ENCODE data around the gene PDIA2.

PDIA2 gene

DNA sequence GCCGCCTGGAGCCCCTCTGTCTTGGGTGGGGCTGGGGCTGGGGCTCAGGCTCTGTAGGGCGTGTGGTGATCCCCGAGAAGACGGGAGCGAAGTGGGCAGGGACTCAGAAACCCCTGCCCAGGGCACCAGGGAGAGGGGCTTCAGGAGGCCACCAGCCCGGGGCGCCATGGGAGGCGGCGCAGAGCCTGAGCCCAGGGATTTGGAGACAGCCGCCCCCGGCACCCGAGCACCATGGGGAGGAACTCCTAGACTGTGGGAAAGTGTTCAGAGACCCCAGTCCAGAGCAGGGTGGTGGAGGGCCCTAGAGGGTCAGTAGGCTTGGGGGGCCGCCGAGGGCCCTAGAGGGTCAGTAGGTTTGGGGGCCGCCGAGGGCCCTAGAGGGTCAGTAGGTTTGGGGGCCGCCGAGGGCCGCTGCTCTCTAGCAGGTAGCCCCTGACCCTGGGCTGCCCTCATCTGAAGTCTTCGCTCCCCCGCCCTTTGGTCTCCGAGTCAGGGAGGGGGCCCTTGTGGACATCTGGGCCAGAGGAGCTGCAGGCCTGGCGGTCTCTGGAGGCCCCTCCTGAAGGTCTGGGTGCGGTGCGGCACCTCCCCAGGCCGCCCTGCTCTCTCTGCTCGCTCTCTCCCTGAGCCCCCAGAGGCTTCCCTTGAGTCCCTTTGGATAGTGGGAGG, 1.8 kb upstream of the PDIA2 start:
- DNase-seq = no peak

DNA sequence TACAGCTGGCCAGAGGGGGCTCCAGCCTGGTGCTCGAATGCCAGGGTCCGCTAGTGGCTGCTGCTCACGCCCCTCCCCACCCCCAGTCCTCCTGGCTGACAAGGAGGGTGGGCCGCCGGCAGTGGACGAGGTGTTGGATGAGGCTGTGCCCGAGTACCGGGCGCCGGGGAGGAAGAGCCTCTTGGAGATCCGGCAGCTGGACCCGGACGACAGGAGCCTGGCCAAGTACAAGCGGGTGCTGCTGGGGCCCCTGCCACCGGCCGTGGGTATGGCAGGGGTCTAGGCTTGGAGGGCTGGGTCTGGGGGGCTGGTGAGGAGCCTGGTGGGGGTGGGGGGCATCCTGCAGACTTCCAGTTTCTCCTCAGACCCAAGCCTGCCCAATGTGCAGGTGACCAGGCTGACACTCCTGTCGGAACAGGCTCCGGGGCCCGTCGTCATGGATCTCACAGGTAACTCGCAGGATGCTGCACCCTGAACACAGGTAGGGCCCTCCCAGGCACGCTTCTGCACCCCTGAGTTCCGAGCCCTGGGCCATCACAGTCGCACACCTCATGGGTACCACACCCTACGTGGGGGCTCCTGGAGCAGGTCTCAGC, 1.2 kb upstream of the PDIA2 start:
- no peak for DNase-seq

DNA sequence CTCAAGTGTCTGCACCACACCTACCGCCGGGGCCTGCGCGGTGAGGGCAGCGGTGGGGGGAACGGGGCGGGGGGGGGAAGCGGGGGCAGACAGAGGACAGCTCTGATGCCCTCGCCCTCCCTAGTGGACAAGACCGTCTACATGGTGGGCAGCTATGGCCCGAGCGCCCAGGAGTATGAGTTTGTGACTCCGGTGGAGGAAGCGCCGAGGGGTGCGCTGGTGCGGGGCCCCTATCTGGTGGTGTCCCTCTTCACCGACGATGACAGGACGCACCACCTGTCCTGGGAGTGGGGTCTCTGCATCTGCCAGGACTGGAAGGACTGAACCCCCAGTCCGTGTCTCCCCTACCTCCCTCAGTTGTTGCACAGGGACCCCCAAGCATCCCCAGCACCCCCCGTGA, 473 bp upstream of the PDIA2 start:
- no peak for DNase-seq

DNA sequence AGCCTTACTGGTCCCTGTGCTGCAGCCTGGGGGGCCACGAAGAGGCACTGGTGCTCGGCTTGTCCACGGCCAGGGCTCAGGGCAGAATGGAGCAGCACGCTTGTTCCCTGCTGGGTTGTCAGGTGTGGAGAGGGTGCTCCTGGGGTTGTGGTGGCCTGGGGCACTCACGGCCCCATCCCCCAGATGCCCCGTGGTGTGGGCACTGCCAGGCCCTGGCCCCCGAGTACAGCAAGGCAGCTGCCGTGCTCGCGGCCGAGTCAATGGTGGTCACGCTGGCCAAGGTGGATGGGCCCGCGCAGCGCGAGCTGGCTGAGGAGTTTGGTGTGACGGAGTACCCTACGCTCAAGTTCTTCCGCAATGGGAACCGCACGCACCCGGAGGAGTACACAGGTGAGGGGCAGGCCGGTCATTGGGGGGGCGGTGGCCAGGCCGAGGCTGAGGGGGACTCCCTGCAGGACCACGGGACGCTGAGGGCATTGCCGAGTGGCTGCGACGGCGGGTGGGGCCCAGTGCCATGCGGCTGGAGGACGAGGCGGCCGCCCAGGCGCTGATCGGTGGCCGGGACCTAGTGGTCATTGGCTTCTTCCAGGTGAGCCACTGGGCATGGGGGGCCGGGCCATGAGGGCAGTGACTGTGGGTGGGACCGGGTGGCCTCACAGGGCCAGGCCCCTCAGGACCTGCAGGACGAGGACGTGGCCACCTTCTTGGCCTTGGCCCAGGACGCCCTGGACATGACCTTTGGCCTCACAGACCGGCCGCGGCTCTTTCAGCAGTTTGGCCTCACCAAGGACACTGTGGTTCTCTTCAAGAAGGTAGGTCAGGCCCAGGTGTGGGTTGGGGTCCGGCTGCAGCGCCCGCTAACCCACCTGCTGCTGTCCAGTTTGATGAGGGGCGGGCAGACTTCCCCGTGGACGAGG, 1.5 kb downstream of the PDIA2 start:
- no peak for DNase-seq

DNA sequence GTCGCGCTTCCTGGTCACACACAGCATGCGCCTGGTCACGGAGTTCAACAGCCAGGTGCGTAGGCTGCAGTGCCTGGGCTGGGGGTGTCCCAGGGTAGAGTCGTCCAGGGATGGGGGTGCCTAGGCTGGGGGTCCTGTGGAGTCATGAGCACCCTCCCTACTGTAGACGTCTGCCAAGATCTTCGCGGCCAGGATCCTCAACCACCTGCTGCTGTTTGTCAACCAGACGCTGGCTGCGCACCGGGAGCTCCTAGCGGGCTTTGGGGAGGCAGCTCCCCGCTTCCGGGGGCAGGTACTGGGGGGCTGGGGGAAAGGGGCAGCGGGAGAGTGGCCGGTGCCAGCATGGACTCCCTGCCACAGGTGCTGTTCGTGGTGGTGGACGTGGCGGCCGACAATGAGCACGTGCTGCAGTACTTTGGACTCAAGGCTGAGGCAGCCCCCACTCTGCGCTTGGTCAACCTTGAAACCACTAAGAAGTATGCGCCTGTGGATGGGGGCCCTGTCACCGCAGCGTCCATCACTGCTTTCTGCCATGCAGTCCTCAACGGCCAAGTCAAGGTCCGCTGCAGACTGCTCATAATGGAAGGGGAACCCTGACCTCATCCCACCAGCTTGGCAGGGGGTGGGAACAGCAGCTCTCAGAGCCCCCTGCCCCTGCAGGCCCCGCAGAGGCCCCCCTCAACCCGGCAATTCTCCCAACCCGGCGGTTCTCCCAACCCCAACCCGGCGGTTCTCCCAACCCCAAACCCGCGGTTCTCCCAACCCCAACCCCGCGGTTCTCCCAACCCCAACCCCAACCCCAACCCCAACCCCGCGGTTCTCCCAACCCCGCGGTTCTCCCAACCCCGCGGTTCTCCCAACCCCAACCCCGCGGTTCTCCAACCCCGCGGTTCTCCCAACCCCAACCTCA, 2.4 kb downstream of the PDIA2 start:
- DNase-seq = no peak

DNA sequence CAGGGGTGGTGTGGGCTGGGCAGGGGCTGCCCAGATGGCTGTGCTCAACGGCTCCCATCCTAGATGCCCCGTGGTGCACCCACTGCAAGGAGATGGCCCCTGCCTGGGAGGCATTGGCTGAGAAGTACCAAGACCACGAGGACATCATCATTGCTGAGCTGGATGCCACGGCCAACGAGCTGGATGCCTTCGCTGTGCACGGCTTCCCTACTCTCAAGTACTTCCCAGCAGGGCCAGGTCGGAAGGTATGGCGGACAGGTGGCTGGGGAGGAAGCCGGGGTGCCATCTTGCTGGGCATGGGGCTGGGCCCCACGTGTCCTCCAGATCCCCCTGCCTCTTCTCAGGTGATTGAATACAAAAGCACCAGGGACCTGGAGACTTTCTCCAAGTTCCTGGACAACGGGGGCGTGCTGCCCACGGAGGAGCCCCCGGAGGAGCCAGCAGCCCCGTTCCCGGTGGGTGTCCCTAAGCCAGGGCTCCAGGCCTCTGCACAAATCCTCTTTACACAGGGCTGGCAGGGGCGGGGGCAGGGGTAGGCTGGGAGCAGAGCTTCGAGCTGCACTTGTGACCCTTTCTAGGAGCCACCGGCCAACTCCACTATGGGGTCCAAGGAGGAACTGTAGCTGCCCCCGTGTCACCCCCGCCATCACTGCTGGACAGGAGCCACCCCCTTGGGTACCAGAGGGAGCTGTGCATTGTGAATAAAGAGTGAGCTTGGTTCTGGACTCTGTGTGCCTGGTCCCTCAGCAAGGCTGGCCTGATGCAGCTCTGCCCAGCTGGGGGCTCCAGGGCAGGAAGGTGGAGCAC, 3.7 kb downstream of the PDIA2 start:
- DNase-seq = no peak

DNA sequence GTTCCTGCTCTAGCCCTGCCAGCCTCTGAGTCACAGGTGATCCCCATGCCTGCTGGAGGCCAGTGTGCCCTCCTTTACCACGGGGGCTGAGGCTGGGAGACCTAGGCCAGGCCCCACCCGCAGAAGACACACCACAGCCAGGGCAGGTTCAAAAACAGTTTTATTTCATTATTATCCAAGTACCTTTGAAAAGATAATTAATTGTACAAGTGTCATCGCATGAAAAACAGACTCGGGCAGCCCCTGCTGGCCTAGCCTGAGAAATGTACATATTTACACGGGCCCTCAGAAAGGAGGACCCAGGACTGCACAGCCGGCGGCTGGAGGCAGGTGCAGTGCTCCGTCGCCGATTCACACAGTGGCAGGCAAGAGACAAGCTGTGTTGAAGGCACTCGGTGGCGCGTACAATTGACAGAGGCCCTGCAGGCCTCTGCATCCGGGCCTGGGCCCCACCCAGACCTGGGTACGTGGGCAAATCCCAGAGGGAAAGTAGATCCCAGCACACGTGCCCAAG, 4.4 kb downstream of the PDIA2 start:
- DNase-seq = no peak

DNA sequence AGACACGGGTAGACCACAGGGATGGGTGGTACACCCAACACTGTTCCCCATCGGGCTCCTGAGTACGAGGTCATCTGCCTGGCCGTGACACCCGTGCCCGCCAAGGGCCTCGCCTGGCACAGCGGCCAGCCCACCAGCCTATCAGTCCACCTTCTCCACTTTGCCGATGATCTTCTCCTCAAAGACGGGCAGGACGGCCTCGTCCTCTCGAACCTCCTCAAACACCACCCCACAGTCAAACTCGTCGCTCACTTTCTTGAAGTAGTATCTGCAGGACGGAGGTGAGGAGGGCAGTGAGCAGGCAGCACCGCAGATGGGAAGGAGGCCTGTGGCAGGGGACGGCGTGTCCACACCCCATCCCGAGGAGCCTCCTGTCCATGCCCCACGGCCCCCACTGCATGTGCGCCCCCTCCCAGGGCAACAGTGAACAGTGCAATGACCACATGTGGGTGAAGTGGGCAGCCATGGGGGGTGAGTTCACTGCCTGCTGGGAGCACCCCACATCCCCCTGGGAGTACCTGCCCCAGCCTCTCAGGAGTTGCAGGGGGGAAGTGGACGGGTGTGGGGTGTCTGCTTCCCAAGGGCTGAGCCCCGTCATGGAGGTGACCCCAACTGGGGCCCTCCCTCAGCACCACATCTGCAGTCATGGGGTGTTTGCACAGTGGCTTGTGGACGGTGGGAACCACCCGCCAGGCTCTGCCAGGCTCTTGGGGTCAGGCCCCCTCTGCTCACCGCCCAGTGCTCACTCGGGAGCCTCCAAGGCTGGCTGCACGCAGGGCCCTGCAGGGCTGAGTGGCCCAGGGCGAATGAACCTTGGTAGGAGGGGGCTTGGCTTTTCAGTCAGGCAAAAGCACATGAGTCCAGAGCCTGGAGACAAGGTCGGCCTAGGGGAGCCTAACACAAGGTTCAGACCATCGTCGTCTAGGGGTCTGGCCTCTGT, 5.3 kb downstream of the PDIA2 start:
- DNase-seq = no peak

DNA sequence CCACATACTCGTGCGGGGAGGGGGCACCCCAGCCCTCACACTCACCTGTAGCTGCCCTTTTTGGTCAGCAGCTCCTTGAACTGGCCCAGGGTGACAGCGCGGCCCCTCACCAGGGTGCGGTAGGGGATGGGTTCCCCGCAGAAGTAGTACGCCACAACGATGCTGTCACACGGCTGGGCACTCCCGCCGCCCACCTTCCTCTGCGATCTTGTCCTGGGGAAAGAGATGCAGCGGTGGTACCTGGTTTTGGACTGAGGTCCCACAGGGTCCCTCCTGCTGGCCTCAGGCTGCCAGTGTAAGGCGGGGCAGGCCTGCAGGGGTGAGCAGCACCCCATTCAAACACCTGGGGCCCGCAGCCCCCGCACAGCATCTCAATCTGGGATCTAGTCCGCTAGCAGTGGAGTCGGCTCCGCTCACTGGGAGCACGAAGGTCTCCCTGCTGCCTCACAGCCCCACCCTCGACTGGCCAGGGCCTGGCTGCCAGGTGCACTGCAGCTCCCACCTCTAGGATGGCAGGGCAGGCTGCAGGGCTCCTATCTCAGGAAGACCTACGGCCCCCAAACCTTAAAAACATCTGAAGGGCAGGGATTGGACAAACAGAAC, 6.5 kb downstream of the PDIA2 start:
- no peak for DNase-seq

DNA sequence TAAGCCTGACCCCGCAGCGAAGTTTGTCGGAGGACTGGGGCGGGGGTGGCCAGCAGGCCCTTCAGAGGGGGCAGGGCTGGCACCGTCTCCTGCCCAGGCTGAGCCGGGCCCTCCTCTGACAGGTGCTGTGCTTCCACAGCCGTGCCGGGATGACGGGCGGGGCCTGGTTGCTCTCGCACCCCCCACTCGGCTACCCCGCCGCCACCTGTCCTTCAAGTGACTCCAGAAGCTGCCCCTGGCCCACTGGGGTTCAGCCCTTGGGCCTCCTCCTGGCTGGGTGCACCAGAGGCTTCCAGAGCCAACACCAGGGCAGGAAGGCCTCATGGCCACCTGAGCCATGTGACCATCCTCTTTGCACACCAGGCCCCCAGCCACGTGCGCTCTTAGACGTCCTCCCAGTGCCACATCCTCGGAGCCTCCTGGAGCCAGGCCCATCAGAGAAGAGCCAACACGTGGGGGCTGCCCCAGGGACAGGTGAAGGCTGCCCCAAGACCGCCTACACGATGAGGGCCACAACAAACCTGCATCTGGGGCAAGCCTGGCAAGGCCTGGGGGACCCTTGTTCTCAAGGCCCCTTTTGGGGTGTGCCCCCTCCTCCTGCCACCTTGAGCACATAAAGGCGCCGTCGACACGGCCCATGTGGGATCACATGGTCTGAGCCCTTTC, 7.2 kb downstream of the PDIA2 start:
- DNase-seq = no peak

DNA sequence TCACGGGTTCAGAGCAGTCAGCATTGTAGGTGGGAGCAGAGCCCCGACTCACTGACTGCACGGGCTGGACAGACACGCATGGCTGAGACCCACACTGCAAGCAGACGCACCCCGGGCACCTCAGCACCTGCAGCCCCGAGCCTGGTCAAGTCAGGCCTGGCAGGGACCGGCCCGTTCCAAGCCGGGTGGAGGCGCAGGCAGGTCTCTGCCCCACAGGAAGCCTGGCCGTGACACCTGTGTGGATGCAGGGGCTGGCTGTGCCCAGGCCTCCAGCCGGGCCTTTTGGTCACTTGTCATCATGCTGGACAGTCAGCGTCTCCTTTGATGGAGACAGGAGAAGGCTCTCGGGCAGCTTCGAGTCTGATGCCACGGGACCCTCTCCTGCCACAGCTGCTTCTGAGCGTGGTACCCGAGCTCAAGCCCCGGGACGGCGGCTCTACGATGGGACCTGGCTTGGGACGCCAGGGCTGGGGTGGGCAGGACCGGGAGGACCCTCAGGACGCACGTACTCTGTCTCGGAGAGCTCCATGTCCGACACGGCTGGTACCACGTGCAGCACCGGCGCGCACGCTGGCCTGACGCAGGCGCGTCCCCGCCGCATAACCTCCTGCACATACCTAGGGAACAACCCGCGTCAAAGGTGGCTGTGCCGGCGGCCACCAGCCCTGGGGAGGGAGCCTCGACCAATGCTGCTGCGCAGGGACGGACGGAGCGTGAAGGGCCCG, 7.9 kb downstream of the PDIA2 start:
- no peak for DNase-seq

DNA sequence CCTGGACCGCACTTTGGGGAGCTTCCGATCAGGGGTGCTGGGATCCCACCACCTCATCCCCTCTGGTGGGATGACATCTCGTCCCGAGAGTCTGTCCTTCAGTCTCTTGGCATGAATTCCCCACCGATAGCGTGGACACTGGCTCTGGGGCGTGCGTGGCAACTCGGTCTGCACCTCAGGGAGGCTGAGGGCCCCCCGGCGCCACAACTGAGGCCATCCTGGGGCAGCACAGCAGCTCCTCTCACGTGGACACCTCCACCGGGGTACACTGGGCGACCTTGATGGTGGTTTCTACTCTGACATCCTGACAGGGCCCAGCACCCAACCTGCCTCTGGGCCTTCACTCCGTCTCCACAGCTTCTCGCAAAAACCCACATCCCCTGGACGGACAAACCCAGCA, 8.6 kb downstream of the PDIA2 start:
- DNase-seq = no peak

DNA sequence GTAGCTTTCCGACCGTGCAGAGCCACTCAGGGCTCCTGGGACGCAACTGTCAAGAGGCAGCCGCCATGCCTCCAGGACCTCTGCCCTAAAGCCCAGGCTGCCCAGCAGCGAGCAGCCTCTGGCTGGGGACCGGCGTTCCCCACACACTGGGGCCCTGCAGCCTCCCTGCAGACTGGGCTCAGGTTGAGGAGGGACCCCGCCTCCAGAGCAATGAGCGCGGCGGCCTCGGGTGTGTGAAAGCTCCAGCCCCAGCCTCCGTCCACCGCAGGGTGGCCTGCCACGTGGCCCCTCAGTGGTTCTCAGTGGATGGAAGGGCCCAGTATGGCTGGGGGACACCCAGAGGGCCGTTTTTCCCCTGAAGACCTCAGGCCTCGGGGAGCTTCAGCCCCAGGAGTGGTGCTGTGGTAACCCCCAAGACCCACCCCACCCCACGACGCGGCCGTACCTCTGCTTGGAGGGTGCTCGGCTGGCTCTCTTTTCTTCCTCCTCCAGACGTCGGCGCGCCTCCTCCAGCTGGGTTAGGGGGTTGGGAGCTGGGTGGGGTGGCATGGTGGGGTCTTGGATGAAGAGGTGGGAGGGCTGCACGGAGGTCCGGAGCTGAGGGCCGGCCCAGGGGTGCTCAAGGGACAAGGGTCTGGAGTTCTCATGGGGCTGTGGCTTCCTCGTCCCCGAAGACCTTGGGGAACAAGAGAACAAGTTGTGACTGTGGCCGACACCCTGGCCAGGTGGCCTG, 10.2 kb downstream of the PDIA2 start:
- DNase-seq = no peak

DNA sequence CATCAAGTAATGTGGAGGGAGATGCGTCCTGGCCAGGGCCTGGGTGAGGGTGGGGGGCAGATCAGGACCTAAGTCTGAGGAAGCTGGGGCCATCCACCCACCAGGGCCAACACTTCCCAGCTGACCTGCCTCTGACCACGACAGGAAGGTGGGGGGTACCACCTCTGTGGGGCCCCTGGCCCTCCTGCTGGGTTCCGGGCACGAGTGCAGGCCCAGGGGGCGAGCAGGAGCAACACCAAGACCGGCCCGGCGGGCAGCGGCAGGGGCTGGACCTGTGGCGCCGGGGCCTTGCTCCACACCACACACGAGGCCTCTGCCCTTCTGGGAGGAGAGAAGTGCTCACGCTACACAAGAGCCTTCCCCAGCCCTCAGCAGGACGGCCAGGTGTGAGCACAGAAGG, 13.3 kb downstream of the PDIA2 start:
- no peak for DNase-seq

DNA sequence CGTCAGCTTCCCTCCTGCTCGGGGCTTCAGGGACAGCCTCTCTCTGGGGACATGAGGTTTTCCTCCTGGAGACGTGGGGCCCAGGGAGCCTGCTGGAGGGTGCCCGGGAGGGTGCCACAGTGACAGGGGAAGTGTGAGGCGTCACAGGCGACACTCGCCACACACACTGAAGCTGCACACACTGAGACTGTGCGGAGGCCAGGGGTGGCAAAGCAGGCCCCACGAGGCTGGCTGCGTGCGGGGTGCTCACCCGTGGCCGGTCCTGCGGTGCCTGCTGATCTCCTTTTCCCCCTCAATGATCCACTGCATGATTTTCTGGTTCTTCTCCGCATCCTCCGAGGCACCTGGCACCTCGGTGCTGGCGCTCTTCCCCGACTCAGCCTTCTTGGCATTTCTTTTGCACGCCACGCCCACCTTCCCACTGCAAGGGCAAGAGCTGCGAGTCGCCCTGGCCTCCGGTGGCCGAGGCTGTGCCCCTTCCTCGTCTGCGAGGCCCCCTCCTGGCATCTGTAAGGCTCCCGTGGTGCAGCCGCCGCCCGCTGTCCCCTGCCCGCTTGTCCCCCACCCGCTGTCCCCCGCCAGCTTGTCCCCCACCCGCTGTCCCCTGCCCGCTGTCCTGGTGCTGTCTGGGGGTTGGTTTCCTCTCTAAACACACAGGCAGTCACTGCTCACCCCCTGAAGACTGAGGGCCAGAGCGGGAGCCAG, 14.0 kb downstream of the PDIA2 start:
- no peak for DNase-seq

DNA sequence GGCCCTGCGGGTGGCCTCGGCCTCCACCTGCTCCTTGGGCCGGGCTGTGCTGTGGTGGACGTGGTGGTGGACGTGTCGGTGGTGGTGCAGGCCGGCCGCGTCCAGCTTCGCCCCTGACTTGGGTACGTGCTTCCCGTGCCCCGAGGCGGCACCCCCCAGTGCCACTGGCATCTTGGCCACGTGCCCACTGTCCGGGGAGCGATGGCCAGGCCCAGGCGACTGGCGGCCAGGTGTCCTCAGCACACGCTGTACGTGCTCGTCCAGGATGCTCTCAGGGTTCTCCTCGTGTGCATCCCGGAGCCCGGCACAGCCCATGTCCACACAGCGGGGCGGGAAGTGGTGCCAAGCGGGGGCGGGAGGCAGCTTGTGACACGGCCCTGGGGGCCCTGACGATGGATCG, 14.9 kb downstream of the PDIA2 start:
- no peak for DNase-seq

DNA sequence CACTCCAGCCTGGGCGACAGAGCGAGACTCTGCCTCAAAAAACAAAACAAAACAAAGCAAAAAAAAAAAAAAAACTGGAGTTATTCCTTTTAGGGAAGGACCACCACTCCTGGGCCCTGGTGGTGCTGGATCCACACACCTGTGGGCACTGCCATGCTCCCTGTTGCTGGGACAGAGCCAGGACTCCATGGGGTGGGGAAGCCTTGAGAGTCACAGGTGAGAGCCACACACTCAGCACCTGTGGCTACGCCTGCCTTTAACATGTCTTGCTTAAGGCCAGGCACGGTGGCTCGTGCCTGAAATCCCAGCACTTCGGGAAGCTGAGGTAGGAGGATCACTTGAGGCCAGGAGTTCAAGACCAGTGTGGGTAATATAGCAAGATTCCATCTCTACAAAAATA, 18.3 kb downstream of the PDIA2 start:
- no peak for DNase-seq

DNA sequence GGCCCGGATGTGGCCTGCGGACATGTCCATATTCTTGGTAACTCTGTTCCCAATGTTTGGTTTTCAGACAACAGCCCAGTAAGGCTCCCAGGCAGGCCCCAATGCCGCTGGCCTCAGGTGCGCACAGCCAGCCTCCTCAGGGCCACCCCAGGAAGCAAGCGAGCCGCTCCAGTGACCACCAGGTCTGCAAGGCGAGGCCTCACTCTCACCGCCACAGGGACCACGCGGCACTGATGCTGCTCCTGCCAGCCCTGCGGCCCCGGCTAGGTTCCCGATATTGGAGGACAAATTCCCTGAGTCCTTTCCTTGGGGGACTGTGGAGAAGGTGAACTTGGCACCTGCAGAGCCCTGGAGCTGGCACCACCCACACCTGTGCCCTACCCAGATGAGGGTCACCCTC, 19.0 kb downstream of the PDIA2 start:
- DNase-seq = no peak

Data from NCI-H524 treated with DMSO at 0.1 percent for 48 hours (cell line).